Astrocyte (in vitro differentiated cells and primary cell): ENCODE data around the gene TEF. TPM values are rescaled to one million over a fixed set of nuclear protein-coding genes. Genes with fewer than 3 reads are reported as not detected.

ENCODE experiments used
- DNase-seq: peaks from one replicate; pipeline ENCODE4 v3.0.0-alpha.2; 2010; ENCODE audit warnings: low read depth
- FAIRE-seq: peaks from 2 replicates; lab custom pipeline; 2011; peaks lifted over from hg19 to GRCh38; lab: Jason Lieb, UNC
- H2AFZ ChIP-seq: 2 replicates; pipeline ENCODE4 v1.6.0; 2012; ENCODE audit warnings: low read depth, low read length, inconsistent platforms
- H3K27ac ChIP-seq: 2 replicates; pipeline ENCODE4 v1.5.1; 2011; ENCODE audit warnings: low read depth, low read length, inconsistent platforms
- H3K27me3 ChIP-seq: 2 replicates; pipeline ENCODE4 v1.6.0; 2011; ENCODE audit warnings: low read length, inconsistent platforms; ENCODE audit not compliant: insufficient read depth
- H3K36me3 ChIP-seq: 2 replicates; pipeline ENCODE4 v1.5.1; 2011; ENCODE audit warnings: low read length, inconsistent platforms; ENCODE audit not compliant: insufficient read depth
- H3K4me1 ChIP-seq: 2 replicates; pipeline ENCODE4 v1.5.1; 2011; ENCODE audit warnings: low read length, inconsistent platforms; ENCODE audit not compliant: insufficient read depth
- H3K4me2 ChIP-seq: 2 replicates; pipeline ENCODE4 v1.6.0; 2012; ENCODE audit warnings: low read length, inconsistent platforms
- H3K4me3 ChIP-seq: 2 replicates; pipeline ENCODE4 v1.5.1; 2011; ENCODE audit warnings: low read depth, mild to moderate bottlenecking, low read length, inconsistent platforms; ENCODE audit not compliant: insufficient read depth
- H3K79me2 ChIP-seq: 2 replicates; pipeline ENCODE4 v1.6.0; 2012; ENCODE audit warnings: mild to moderate bottlenecking, low read length, inconsistent platforms; ENCODE audit not compliant: insufficient read depth
- H3K9ac ChIP-seq: 2 replicates; pipeline ENCODE4 v1.6.0; 2012; ENCODE audit warnings: mild to moderate bottlenecking, low read length, inconsistent platforms
- H3K9me3 ChIP-seq: 2 replicates; pipeline ENCODE4 v1.5.1; 2012; ENCODE audit warnings: low read depth, mild to moderate bottlenecking, low read length, inconsistent platforms; ENCODE audit not compliant: insufficient read depth
- H4K20me1 ChIP-seq: 2 replicates; pipeline ENCODE4 v1.6.0; 2012; ENCODE audit warnings: low read length, inconsistent platforms; ENCODE audit not compliant: insufficient read depth
- H3K27ac Mint-ChIP-seq: one replicate; pipeline ENCODE4 v1.8.0; 2021; ENCODE audit warnings: mild to moderate bottlenecking, mixed read lengths; ENCODE audit not compliant: unreplicated experiment
- H3K27me3 Mint-ChIP-seq: one replicate; pipeline ENCODE4 v1.8.0; 2021; ENCODE audit warnings: low read depth, mixed read lengths; ENCODE audit not compliant: unreplicated experiment
- H3K36me3 Mint-ChIP-seq: one replicate; pipeline ENCODE4 v1.8.0; 2021; ENCODE audit warnings: low read depth, mixed read lengths; ENCODE audit not compliant: unreplicated experiment
- H3K4me1 Mint-ChIP-seq: one replicate; pipeline ENCODE4 v1.8.0; 2021; ENCODE audit warnings: low read depth, mixed read lengths; ENCODE audit not compliant: unreplicated experiment
- H3K4me3 Mint-ChIP-seq: one replicate; pipeline ENCODE4 v1.8.0; 2021; ENCODE audit warnings: mild to moderate bottlenecking, moderate library complexity, mixed read lengths; ENCODE audit not compliant: unreplicated experiment
- H3K9me3 Mint-ChIP-seq: one replicate; pipeline ENCODE4 v1.8.0; 2021; ENCODE audit warnings: mild to moderate bottlenecking, mixed read lengths; ENCODE audit not compliant: unreplicated experiment
- EZH2 ChIP-seq: IDR thresholded peaks from 2 replicates; pipeline ENCODE4 v1.6.1; 2012; ENCODE audit warnings: mild to moderate bottlenecking, low read length, inconsistent platforms; ENCODE audit not compliant: insufficient read depth
- total RNA-seq: library from RNA; stranded (reverse); gene quantifications from 2 replicates; pipeline ENCODE4 v1.2.1, GENCODE V29; 2021
- TF ChIP-seq, protein P1 (sequence below): IDR thresholded peaks from 2 replicates; pipeline ENCODE4 v1.5.1; 2011; ENCODE audit warnings: low read depth, mild to moderate bottlenecking, inconsistent platforms, low read length, moderate library complexity; ENCODE audit not compliant: insufficient read depth

Gene TEF
- total RNA-seq, 1 donor from 2014 or later = 6.3 TPM

DNA sequence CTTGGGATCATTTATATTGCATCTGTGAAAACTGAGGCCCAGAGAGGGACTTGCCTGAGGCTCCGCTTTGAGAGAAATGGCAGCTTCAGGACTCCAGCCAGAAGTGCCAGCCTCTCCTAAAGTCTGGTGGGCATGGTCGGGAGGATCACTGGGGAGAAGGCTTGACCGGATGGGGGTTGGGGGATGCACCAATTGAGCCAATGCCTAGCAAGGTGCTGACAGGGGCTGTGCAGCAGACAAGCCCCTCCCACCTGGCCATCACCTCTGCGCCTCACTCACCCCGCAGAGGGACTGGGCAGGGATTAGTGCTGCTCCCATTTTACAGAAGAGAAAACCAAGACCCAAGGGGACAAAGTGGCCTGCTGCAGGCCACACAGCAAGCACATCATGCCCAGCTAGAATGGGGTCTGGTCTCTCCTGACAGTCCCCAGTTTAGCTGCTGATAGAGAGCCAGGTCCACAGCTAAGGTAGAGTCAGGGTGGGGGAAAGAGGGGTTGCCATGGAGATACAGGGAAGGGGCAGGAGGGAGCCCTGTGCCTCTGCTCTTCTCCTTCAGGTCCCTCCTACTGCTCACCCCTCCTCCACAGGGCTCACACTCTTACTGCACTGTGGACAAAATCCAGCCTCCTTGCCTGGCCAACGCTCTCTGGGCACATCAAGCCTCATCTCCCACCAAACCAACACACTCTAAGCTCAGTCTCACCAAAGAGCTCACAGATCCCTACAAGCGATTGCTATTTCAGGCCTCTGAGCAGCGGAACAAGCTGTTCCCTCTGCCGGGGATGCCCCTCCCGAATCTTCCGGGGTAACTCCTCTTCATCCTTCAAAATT lies 29.5 kb downstream of the TEF start:
- peaks cover 14% of the 10 kb centered on the region for H3K79me2 ChIP-seq
- TF ChIP-seq EZH2 = no peak
- TF ChIP-seq, protein P1, sequence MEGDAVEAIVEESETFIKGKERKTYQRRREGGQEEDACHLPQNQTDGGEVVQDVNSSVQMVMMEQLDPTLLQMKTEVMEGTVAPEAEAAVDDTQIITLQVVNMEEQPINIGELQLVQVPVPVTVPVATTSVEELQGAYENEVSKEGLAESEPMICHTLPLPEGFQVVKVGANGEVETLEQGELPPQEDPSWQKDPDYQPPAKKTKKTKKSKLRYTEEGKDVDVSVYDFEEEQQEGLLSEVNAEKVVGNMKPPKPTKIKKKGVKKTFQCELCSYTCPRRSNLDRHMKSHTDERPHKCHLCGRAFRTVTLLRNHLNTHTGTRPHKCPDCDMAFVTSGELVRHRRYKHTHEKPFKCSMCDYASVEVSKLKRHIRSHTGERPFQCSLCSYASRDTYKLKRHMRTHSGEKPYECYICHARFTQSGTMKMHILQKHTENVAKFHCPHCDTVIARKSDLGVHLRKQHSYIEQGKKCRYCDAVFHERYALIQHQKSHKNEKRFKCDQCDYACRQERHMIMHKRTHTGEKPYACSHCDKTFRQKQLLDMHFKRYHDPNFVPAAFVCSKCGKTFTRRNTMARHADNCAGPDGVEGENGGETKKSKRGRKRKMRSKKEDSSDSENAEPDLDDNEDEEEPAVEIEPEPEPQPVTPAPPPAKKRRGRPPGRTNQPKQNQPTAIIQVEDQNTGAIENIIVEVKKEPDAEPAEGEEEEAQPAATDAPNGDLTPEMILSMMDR = no peak
- Mint-ChIP-seq H3K4me3 (peak overlapping the region; percentile 17), H3K27me3 (no peaks in the 10 kb centered on the region), H3K27ac (peak overlapping the region; percentile 26), H3K4me1 (no peaks in the 10 kb centered on the region), H3K9me3 (no peaks in the 10 kb centered on the region), H3K36me3 (no peaks in the 10 kb centered on the region)
- no peaks in the 10 kb centered on the region for H4K20me1 ChIP-seq
- FAIRE-seq (no peak), DNase-seq (no peak)
- H3K4me3 ChIP-seq = no peak overlapping the region
- H3K9ac ChIP-seq = no peak overlapping the region
- no peak overlapping the region for H2AFZ ChIP-seq
- H3K36me3 ChIP-seq = no peaks in the 10 kb centered on the region
- H3K9me3 ChIP-seq = no peaks in the 10 kb centered on the region
- no peak overlapping the region for H3K4me2 ChIP-seq
- H3K27me3 ChIP-seq = no peaks in the 10 kb centered on the region
- peaks cover 15% of the 10 kb centered on the region for H3K4me1 ChIP-seq
- no peak overlapping the region for H3K27ac ChIP-seq

DNA sequence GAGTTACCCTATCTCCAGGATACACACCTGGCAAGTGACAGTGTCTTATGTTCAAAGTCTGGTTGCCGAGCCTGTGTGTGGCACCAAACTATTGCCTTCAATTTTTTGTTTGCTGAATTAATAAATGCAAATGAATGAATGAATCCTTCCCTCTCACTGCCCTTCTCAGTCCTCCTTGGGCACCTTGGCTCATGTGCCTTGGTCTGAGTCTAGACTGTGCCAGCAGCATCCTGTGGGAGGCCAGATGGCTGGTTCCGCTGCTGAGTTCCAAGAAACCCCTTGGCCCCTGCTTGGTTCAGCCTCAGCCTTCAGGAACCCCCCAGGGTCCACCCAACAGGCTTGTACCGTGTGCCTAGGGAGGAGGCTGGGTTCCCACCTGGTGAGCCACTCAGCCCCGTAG lies 33.8 kb downstream of the TEF start:
- Mint-ChIP-seq H3K36me3 (no peaks in the 10 kb centered on the region), H3K27ac (no peak overlapping the region), H3K9me3 (no peaks in the 10 kb centered on the region), H3K4me3 (peak overlapping the region; percentile 87), H3K4me1 (no peaks in the 10 kb centered on the region), H3K27me3 (no peaks in the 10 kb centered on the region)
- FAIRE-seq (no peak), DNase-seq (no peak)
- H2AFZ ChIP-seq = no peak overlapping the region
- no peaks in the 10 kb centered on the region for H4K20me1 ChIP-seq
- no peaks in the 10 kb centered on the region for H3K9me3 ChIP-seq
- TF ChIP-seq EZH2 = no peak
- TF ChIP-seq, protein P1 = no peak
- H3K79me2 ChIP-seq = peaks cover 14% of the 10 kb centered on the region
- H3K27ac ChIP-seq = no peak overlapping the region
- no peaks in the 10 kb centered on the region for H3K27me3 ChIP-seq
- no peak overlapping the region for H3K4me2 ChIP-seq
- H3K4me3 ChIP-seq = no peak overlapping the region
- no peak overlapping the region for H3K9ac ChIP-seq
- peaks cover 21% of the 10 kb centered on the region for H3K4me1 ChIP-seq
- no peaks in the 10 kb centered on the region for H3K36me3 ChIP-seq
